GM21360 (cell line): ENCODE data around the gene PLA2G4B.

ENCODE experiments used
- ATAC-seq: cut with Tn5 transposase; IDR thresholded peaks from one replicate; pipeline ENCODE4 v1.9.1; 2021; ENCODE audit warnings: mild to moderate bottlenecking, moderate library complexity; ENCODE audit not compliant: unreplicated experiment

Gene PLA2G4B

GRCh38 chr15:41869770-41870688, 31.4 kb downstream of the PLA2G4B start:
- ATAC-seq = no peak

- ATAC-seq = no peak
These were observed 32.0 kb downstream of the PLA2G4B start for GRCh38 chr15:41870689-41871081.

GRCh38 chr15:41871175-41871905, 32.7 kb downstream of the PLA2G4B start:
- ATAC-seq = no peak

DNA sequence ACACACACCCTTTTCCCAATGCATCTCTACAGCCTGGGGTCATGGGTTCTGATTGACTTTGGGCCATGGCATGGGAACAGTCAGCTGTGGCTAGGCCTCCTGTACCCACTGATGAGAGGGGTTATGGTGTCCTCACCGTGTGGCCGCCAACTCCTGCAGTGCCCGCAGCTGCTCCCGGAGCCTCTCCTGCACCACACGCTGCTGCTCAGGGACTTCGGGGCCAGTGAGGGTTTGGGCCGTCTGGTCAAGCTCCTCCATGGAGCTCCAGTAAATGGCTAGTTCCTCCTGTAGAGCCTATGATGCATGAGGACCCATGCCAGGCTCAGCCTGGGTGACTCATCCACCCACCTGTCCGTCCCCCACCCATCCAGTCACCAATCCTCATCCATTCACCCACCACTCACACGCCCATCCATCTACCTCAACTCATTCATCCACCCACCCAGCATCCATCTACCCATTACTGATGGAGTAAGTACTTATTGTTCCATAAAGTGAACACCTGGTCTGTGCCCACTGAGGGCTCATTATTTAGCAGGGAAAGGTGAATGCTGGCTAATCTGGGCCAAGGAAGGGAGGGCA, 33.6 kb downstream of the PLA2G4B start:
- no peak for ATAC-seq

DNA sequence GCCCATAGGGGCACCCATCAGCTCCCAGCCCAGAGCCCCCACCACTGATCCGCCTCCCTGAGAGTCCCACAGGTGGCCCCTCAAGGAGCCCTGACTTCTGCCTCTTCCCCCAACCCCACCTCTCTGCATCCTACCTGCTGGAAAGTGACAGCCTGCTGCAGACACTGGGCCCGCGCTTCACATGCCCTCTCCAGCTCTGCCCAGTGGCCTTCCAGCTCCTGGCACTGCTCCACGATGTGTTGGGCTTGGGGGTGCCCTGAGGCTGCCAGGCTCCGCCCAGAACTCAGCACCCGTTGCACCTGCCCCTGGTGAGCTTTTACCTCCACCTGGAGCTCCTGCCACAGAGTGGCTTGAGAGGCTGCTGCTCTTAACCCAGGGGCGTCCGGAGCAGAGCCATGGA, 35.1 kb downstream of the PLA2G4B start:
- no peak for ATAC-seq

DNA sequence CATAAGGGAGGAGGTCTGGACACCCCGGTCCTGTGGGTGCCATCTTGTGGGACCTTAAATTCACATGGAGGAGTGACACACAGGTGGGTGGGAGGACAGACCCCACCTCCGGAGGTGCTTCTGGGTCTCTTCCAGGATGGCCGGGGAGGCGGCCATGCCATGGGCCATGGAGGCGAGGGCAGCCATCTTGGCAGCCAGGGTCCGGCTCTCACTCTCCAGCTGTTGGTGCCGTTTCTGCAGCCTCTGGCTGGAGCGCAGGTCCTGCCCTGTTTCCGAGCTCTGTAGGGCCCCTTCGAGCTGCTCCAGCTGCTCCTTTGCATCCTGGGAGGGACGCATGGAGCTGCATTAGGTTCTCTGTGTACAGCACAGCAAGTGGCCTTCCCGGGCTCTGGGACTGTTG, 36.1 kb downstream of the PLA2G4B start:
- no peak for ATAC-seq

- ATAC-seq = no peak
These were observed 37.4 kb downstream of the PLA2G4B start for GRCh38 chr15:41876007-41876406.

DNA sequence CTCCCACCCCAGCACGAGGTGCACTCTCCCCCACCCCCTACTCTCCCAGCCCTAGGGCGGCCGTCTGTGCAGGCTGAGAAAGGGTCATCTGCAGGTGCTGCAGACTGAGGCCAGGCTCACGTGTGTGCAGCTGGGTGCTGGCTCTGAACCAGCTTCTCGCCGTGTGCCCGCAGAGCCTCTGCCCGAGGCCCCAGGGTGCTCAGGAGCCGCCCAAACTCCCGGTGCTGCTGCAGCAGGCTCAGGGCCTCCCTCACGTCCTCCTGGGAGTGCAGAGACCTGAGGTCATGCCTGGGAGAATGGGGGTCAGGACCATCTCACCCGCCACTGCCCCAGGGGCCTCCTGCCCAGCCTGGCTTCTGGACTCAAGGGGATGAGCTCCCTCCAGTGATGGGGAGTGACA, 38.0 kb downstream of the PLA2G4B start:
- no peak for ATAC-seq

GRCh38 chr15:41877631-41878354, 39.1 kb downstream of the PLA2G4B start:
- ATAC-seq = no peak

GRCh38 chr15:41878355-41878699, 39.7 kb downstream of the PLA2G4B start:
- no peak for ATAC-seq

GRCh38 chr15:41879321-41879845, 40.7 kb downstream of the PLA2G4B start:
- no peak for ATAC-seq

- ATAC-seq = no peak
These were observed 41.7 kb downstream of the PLA2G4B start for GRCh38 chr15:41880156-41880877.

GRCh38 chr15:41881086-41881485, 42.4 kb downstream of the PLA2G4B start:
- ATAC-seq = no peak

DNA sequence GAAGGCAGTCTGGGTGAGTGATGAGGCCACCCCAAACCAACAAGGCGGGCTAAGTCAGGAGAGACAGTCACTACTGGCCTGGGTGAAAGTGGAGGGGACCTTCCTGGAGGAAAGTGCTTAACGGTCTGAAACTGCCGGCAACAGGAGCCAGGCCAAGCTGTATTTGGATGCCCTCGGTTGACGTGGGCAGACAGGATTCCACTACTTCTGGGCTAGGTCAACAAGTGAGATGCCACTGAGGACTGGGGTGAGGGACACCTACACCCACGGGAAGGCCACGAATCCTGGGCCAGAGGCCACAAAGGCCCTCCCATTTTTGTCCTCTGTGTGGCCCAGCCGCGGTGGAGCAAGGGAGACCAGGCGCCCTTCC, 42.9 kb downstream of the PLA2G4B start:
- no peak for ATAC-seq

- no peak for ATAC-seq
These were observed 43.5 kb downstream of the PLA2G4B start for GRCh38 chr15:41881920-41882688.

DNA sequence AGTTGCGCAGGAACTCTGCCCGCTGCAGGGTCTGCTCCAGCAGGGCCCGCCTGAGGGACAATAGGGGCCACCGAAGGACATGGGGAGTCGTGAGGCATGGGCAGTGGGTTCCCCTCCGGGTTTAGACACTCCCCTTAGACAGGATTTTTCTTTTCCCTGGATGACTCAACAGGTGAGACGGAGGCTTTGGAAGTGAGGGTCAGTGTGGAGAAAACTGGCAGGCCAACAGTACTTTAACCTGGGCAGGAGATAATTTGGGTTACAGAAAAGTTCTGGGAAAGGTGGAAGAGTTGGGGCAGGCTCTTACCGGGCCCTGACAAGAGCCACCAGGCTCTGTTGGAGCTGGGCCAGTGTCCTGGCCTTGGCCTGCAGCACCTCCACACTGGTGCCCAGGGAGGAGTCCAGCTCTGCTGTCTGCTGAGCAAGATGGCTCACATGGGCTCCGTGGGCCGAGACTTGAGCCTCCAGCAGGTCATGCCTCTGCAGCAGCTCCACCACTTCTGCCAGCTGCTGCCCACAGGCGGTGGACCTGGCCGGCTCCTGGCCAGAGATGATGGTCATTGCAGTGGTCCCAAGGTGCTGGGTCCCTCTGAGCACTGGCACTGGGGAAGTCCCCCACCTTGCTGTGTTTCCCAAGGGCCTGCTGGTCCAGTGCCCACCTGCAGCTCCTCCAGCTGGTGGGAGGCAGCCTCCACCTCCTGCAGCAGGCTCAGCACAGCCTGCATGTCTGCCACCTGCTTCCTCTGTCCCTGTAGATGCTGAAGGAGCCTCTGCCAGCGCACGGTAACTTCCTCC, 44.2 kb downstream of the PLA2G4B start:
- no peak for ATAC-seq

GRCh38 chr15:41883484-41883825, 44.8 kb downstream of the PLA2G4B start:
- no peak for ATAC-seq

- no peak for ATAC-seq
These were observed 45.8 kb downstream of the PLA2G4B start for GRCh38 chr15:41884458-41884857.

DNA sequence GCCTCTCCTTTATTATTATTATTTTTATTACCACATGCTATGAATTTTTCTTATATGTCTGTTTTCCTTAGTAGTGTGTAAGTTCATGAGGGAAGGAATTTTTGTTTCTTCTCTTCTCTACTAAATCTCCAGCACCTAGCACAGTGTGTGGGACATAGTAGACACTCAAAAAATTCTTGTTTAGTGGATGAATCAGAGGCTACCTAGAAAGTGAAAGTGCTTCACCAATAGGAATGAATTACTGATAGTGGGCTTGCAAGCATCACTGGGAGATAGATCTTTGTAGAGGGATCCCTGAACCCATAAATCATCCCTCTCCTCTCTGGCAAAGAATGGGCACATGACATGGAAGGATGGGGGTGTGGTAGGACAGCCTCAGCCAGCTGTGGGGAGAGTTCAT, 46.7 kb downstream of the PLA2G4B start:
- no peak for ATAC-seq
